H9 (cell line): ENCODE data around the gene ABLIM1. TPM values are rescaled to one million over a fixed set of nuclear protein-coding genes. Genes with fewer than 3 reads are reported as not detected.

Experiments
- DNase-seq: peaks from one replicate; pipeline ENCODE4 v3.0.0-alpha.2; 2017
- H2AFZ ChIP-seq: one replicate; pipeline ENCODE4 v1.6.1; 2013; ENCODE audit warnings: mild to moderate bottlenecking, low read length, control low read depth, moderate library complexity
- H2AK5ac ChIP-seq: 2 replicates; pipeline ENCODE4 v1.6.1; 2013; ENCODE audit warnings: low read length, control low read depth, mixed read lengths; ENCODE audit not compliant: insufficient read length
- H2BK120ac ChIP-seq: one replicate; pipeline ENCODE4 v1.6.1; 2013; ENCODE audit warnings: low read depth, mild to moderate bottlenecking, low read length, control low read depth, inconsistent platforms; ENCODE audit not compliant: poor library complexity, severe bottlenecking
- H2BK12ac ChIP-seq: 2 replicates; pipeline ENCODE4 v1.6.1; 2013; ENCODE audit warnings: low read length, control low read depth, mixed read lengths, low read depth; ENCODE audit not compliant: insufficient read length
- H2BK15ac ChIP-seq: 2 replicates; pipeline ENCODE4 v1.6.1; 2013; ENCODE audit warnings: low read depth, low read length, control low read depth
- H2BK20ac ChIP-seq: one replicate; pipeline ENCODE4 v1.6.1; 2013; ENCODE audit warnings: low read depth, mild to moderate bottlenecking, low read length, control low read depth, inconsistent platforms; ENCODE audit not compliant: poor library complexity, severe bottlenecking
- H2BK5ac ChIP-seq: 2 replicates; pipeline ENCODE4 v1.6.1; 2013; ENCODE audit warnings: low read length, control low read depth, mixed read lengths; ENCODE audit not compliant: insufficient read length
- H3K14ac ChIP-seq: 2 replicates; pipeline ENCODE4 v1.6.1; 2013; ENCODE audit warnings: low read length, control low read depth; ENCODE audit not compliant: insufficient read depth
- H3K18ac ChIP-seq: 2 replicates; pipeline ENCODE4 v1.6.1; 2013; ENCODE audit warnings: low read depth, mild to moderate bottlenecking, mixed read lengths, low read length, control low read depth; ENCODE audit not compliant: insufficient read length
- H3K23ac ChIP-seq: 2 replicates; pipeline ENCODE4 v1.6.1; 2013; ENCODE audit warnings: low read length, control low read depth, mixed read lengths, low read depth; ENCODE audit not compliant: insufficient read length
- H3K23me2 ChIP-seq: 2 replicates; pipeline ENCODE4 v1.6.1; 2013; ENCODE audit warnings: low read depth, mild to moderate bottlenecking, mixed read lengths, low read length, control low read depth; ENCODE audit not compliant: insufficient read length, poor library complexity, severe bottlenecking
- H3K27ac ChIP-seq: 2 replicates; pipeline ENCODE4 v1.5.1; 2013; ENCODE audit warnings: low read length, control low read depth, mixed read lengths, low read depth; ENCODE audit not compliant: insufficient read length
- H3K27me3 ChIP-seq: 2 replicates; pipeline ENCODE4 v1.6.1; 2013; ENCODE audit warnings: low read length, control low read depth, inconsistent platforms; ENCODE audit not compliant: insufficient read depth
- H3K4ac ChIP-seq: 2 replicates; pipeline ENCODE4 v1.6.1; 2013; ENCODE audit warnings: low read depth, mild to moderate bottlenecking, control low read depth, inconsistent platforms, low read length, moderate library complexity
- H3K4me1 ChIP-seq: 2 replicates; pipeline ENCODE4 v1.6.1; 2013; ENCODE audit warnings: low read length, control low read depth, inconsistent platforms; ENCODE audit not compliant: insufficient read depth
- H3K4me2 ChIP-seq: 2 replicates; pipeline ENCODE4 v1.6.1; 2013; ENCODE audit warnings: low read length, control low read depth, mixed read lengths; ENCODE audit not compliant: insufficient read length, insufficient read depth
- H3K56ac ChIP-seq: 2 replicates; pipeline ENCODE4 v1.6.1; 2013; ENCODE audit warnings: low read depth, mild to moderate bottlenecking, mixed read lengths, low read length, control low read depth; ENCODE audit not compliant: insufficient read length
- H3K79me1 ChIP-seq: 2 replicates; pipeline ENCODE4 v1.6.1; 2013; ENCODE audit warnings: low read depth, mild to moderate bottlenecking, moderate library complexity, low read length, control low read depth, inconsistent platforms; ENCODE audit not compliant: insufficient read depth, poor library complexity, severe bottlenecking
- H3K79me2 ChIP-seq: 2 replicates; pipeline ENCODE4 v1.6.1; 2013; ENCODE audit warnings: low read length, control low read depth, inconsistent platforms; ENCODE audit not compliant: insufficient read depth
- H3K9ac ChIP-seq: 2 replicates; pipeline ENCODE4 v1.6.1; 2013; ENCODE audit warnings: low read length, control low read depth, mixed read lengths; ENCODE audit not compliant: insufficient read length; ENCODE audit errors: extremely low read depth
- H3K9me3 ChIP-seq: one replicate; pipeline ENCODE4 v1.6.1; 2013; ENCODE audit warnings: low read depth, low read length, inconsistent platforms; ENCODE audit not compliant: control insufficient read depth
- H3T11ph ChIP-seq: one replicate; pipeline ENCODE4 v1.6.1; 2013; ENCODE audit warnings: mild to moderate bottlenecking, low read length, control low read depth, inconsistent platforms
- H4K20me1 ChIP-seq: one replicate; pipeline ENCODE4 v1.6.1; 2013; ENCODE audit not compliant: control insufficient read depth, insufficient read length, insufficient read depth
- H4K5ac ChIP-seq: 2 replicates; pipeline ENCODE4 v1.6.1; 2013; ENCODE audit warnings: low read depth, mild to moderate bottlenecking, mixed read lengths, low read length, control low read depth; ENCODE audit not compliant: insufficient read length
- H4K8ac ChIP-seq: replicated peaks from 2 replicates; pipeline ENCODE4 v1.6.1; 2013; ENCODE audit warnings: low read length, control low read depth, mixed read lengths, low read depth; ENCODE audit not compliant: insufficient read length
- H4K91ac ChIP-seq: 2 replicates; pipeline ENCODE4 v1.6.1; 2013; ENCODE audit warnings: low read depth, mild to moderate bottlenecking, moderate library complexity, mixed read lengths, low read length, control low read depth; ENCODE audit not compliant: insufficient read length
- H3K27ac Mint-ChIP-seq, 3 experiments: 2 replicates in 2 of 3; 3 replicates in 1 of 3; pipeline ENCODE4 v1.8.0; 2020 to 2021; ENCODE audit warnings: mixed read lengths in 3 of 3, mild to moderate bottlenecking in 1 of 3, moderate library complexity in 1 of 3
- H3K27me3 Mint-ChIP-seq: 2 replicates; pipeline ENCODE4 v1.8.0; 2021; ENCODE audit warnings: low read depth, mild to moderate bottlenecking, moderate library complexity, mixed read lengths
- H3K36me3 Mint-ChIP-seq, 3 experiments: 2 replicates in 2 of 3; 3 replicates in 1 of 3; pipeline ENCODE4 v1.8.0; 2020 to 2021; ENCODE audit warnings: low read depth in 3 of 3, mixed read lengths in 3 of 3; ENCODE audit not compliant: insufficient read depth in 1 of 3
- H3K4me1 Mint-ChIP-seq, 2 experiments: 2 replicates each; pipeline ENCODE4 v1.8.0; 2020; ENCODE audit warnings: mixed read lengths in 2 of 2
- H3K4me3 Mint-ChIP-seq, 2 experiments: 2 replicates in 1 of 2; 3 replicates in 1 of 2; pipeline ENCODE4 v1.8.0; 2020 to 2021; ENCODE audit warnings: mild to moderate bottlenecking in 2 of 2, mixed read lengths in 2 of 2, moderate library complexity in 1 of 2
- H3K9me3 Mint-ChIP-seq, 2 experiments: 2 replicates in 1 of 2; 3 replicates in 1 of 2; pipeline ENCODE4 v1.8.0; 2020; ENCODE audit warnings: mild to moderate bottlenecking in 2 of 2, mixed read lengths in 2 of 2, moderate library complexity in 1 of 2
- WGBS: extraction: QIAGEN DNeasy Blood & Tissue Kit; methylation state at CpG from one replicate; pipeline ENCODE4 v1.1.7; 2013; ENCODE audit warnings: missing lambda C conversion rate, low lambda C conversion rate, mixed read lengths; ENCODE audit not compliant: insufficient read length; ENCODE audit errors: extremely low coverage; 5-methylcytosine and 5-hydroxymethylcytosine counted together
- total RNA-seq: library from RNA; stranded (reverse); gene quantifications from 2 replicates; pipeline ENCODE4 v1.2.1, GENCODE V29; 2021
- TF ChIP-seq, protein P1 (sequence below): fragments of 200-600 bp; sonication (generic); conservative IDR thresholded peaks from 3 replicates; pipeline ENCODE4 v1.8.0; 2021; ENCODE audit warnings: antibody characterized with exemption, mild to moderate bottlenecking

ABLIM1 gene
- total RNA-seq, 1 experiment from 2014 or later, result 32.1 TPM

DNA sequence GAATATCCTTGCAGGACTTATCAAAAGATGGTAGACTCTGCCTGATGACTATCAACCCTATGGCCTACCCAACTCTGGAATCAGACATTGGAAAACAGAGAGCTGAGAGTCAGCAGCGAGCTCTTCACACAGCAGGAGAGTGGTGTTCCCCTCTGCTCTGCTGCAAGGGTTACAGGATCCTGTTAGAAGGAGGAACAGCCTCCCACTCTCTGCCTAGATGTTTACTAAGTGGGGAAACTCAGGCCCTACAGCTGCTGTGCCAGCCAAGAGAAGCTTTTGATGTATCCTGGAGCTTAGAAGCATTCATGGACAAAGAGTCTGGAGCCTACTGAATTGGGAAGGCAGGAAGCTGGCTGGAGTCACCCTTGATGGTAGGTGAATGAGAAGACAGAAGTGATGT is 104.6 kb downstream of the ABLIM1 start:
- Mint-ChIP-seq H3K4me1 (no peaks in the 10 kb centered on the region), H3K27ac (no peak overlapping the region), H3K27me3 (no peaks in the 10 kb centered on the region), H3K9me3 (peaks cover 9 to 10% of the 10 kb centered on the region in 2 experiments), H3K36me3 (peaks cover 0 to 10% (median 8%) of the 10 kb centered on the region in 3 experiments; a peak in 4 of 7 replicates), H3K4me3 (no peak overlapping the region)
- Histone ChIP-seq H3K56ac (no peak overlapping the region), H3K4me2 (no peak overlapping the region), H3K27ac (no peak overlapping the region), H3K27me3 (no peaks in the 10 kb centered on the region), H2BK15ac (no peak overlapping the region), H3K23me2 (peaks cover 3% of the 10 kb centered on the region), H2BK120ac (no peak overlapping the region), H3K9me3 (peaks cover 14% of the 10 kb centered on the region), H3K9ac (no peak overlapping the region), H3K18ac (no peak overlapping the region), H4K20me1 (no peaks in the 10 kb centered on the region), H3K23ac (no peak overlapping the region), H2AK5ac (no peak overlapping the region), H2BK12ac (no peak overlapping the region), H3K4me1 (no peaks in the 10 kb centered on the region), H4K8ac (no peak overlapping the region), H4K91ac (no peak overlapping the region), H2BK20ac (no peak overlapping the region), H3K14ac (no peak overlapping the region), H3K4ac (no peak overlapping the region), H3K79me2 (no peaks in the 10 kb centered on the region), H3K79me1 (no peaks in the 10 kb centered on the region), H4K5ac (no peak overlapping the region), H2AFZ (no peak overlapping the region), H2BK5ac (no peak overlapping the region), H3T11ph (no peak overlapping the region)
- TF ChIP-seq, protein P1, sequence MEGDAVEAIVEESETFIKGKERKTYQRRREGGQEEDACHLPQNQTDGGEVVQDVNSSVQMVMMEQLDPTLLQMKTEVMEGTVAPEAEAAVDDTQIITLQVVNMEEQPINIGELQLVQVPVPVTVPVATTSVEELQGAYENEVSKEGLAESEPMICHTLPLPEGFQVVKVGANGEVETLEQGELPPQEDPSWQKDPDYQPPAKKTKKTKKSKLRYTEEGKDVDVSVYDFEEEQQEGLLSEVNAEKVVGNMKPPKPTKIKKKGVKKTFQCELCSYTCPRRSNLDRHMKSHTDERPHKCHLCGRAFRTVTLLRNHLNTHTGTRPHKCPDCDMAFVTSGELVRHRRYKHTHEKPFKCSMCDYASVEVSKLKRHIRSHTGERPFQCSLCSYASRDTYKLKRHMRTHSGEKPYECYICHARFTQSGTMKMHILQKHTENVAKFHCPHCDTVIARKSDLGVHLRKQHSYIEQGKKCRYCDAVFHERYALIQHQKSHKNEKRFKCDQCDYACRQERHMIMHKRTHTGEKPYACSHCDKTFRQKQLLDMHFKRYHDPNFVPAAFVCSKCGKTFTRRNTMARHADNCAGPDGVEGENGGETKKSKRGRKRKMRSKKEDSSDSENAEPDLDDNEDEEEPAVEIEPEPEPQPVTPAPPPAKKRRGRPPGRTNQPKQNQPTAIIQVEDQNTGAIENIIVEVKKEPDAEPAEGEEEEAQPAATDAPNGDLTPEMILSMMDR, result no peak
- WGBS, result no CpG with 5 or more reads among the region's 1 CpG
- DNase-seq, result no peak
